H9 (cell line): Measurements from ENCODE around the gene PTGDR2. TPM values are rescaled to one million over a fixed set of nuclear protein-coding genes. Genes with fewer than 3 reads are reported as not detected.

Experiments used
- DNase-seq: peaks from one replicate; pipeline ENCODE4 v3.0.0-alpha.2; 2017
- H2AFZ ChIP-seq: one replicate; pipeline ENCODE4 v1.6.1; 2013; ENCODE audit warnings: mild to moderate bottlenecking, low read length, control low read depth, moderate library complexity
- H2AK5ac ChIP-seq: 2 replicates; pipeline ENCODE4 v1.6.1; 2013; ENCODE audit warnings: low read length, control low read depth, mixed read lengths; ENCODE audit not compliant: insufficient read length
- H2BK120ac ChIP-seq: one replicate; pipeline ENCODE4 v1.6.1; 2013; ENCODE audit warnings: low read depth, mild to moderate bottlenecking, low read length, control low read depth, inconsistent platforms; ENCODE audit not compliant: poor library complexity, severe bottlenecking
- H2BK12ac ChIP-seq: 2 replicates; pipeline ENCODE4 v1.6.1; 2013; ENCODE audit warnings: low read length, control low read depth, mixed read lengths, low read depth; ENCODE audit not compliant: insufficient read length
- H2BK15ac ChIP-seq: 2 replicates; pipeline ENCODE4 v1.6.1; 2013; ENCODE audit warnings: low read depth, low read length, control low read depth
- H2BK20ac ChIP-seq: one replicate; pipeline ENCODE4 v1.6.1; 2013; ENCODE audit warnings: low read depth, mild to moderate bottlenecking, low read length, control low read depth, inconsistent platforms; ENCODE audit not compliant: poor library complexity, severe bottlenecking
- H2BK5ac ChIP-seq: 2 replicates; pipeline ENCODE4 v1.6.1; 2013; ENCODE audit warnings: low read length, control low read depth, mixed read lengths; ENCODE audit not compliant: insufficient read length
- H3K14ac ChIP-seq: 2 replicates; pipeline ENCODE4 v1.6.1; 2013; ENCODE audit warnings: low read length, control low read depth; ENCODE audit not compliant: insufficient read depth
- H3K18ac ChIP-seq: 2 replicates; pipeline ENCODE4 v1.6.1; 2013; ENCODE audit warnings: low read depth, mild to moderate bottlenecking, mixed read lengths, low read length, control low read depth; ENCODE audit not compliant: insufficient read length
- H3K23ac ChIP-seq: 2 replicates; pipeline ENCODE4 v1.6.1; 2013; ENCODE audit warnings: low read length, control low read depth, mixed read lengths, low read depth; ENCODE audit not compliant: insufficient read length
- H3K23me2 ChIP-seq: 2 replicates; pipeline ENCODE4 v1.6.1; 2013; ENCODE audit warnings: low read depth, mild to moderate bottlenecking, mixed read lengths, low read length, control low read depth; ENCODE audit not compliant: insufficient read length, poor library complexity, severe bottlenecking
- H3K27ac ChIP-seq: 2 replicates; pipeline ENCODE4 v1.5.1; 2013; ENCODE audit warnings: low read length, control low read depth, mixed read lengths, low read depth; ENCODE audit not compliant: insufficient read length
- H3K27me3 ChIP-seq: 2 replicates; pipeline ENCODE4 v1.6.1; 2013; ENCODE audit warnings: low read length, control low read depth, inconsistent platforms; ENCODE audit not compliant: insufficient read depth
- H3K4ac ChIP-seq: 2 replicates; pipeline ENCODE4 v1.6.1; 2013; ENCODE audit warnings: low read depth, mild to moderate bottlenecking, control low read depth, inconsistent platforms, low read length, moderate library complexity
- H3K4me1 ChIP-seq: 2 replicates; pipeline ENCODE4 v1.6.1; 2013; ENCODE audit warnings: low read length, control low read depth, inconsistent platforms; ENCODE audit not compliant: insufficient read depth
- H3K4me2 ChIP-seq: 2 replicates; pipeline ENCODE4 v1.6.1; 2013; ENCODE audit warnings: low read length, control low read depth, mixed read lengths; ENCODE audit not compliant: insufficient read length, insufficient read depth
- H3K56ac ChIP-seq: 2 replicates; pipeline ENCODE4 v1.6.1; 2013; ENCODE audit warnings: low read depth, mild to moderate bottlenecking, mixed read lengths, low read length, control low read depth; ENCODE audit not compliant: insufficient read length
- H3K79me1 ChIP-seq: 2 replicates; pipeline ENCODE4 v1.6.1; 2013; ENCODE audit warnings: low read depth, mild to moderate bottlenecking, moderate library complexity, low read length, control low read depth, inconsistent platforms; ENCODE audit not compliant: insufficient read depth, poor library complexity, severe bottlenecking
- H3K79me2 ChIP-seq: 2 replicates; pipeline ENCODE4 v1.6.1; 2013; ENCODE audit warnings: low read length, control low read depth, inconsistent platforms; ENCODE audit not compliant: insufficient read depth
- H3K9ac ChIP-seq: 2 replicates; pipeline ENCODE4 v1.6.1; 2013; ENCODE audit warnings: low read length, control low read depth, mixed read lengths; ENCODE audit not compliant: insufficient read length; ENCODE audit errors: extremely low read depth
- H3K9me3 ChIP-seq: one replicate; pipeline ENCODE4 v1.6.1; 2013; ENCODE audit warnings: low read depth, low read length, inconsistent platforms; ENCODE audit not compliant: control insufficient read depth
- H3T11ph ChIP-seq: one replicate; pipeline ENCODE4 v1.6.1; 2013; ENCODE audit warnings: mild to moderate bottlenecking, low read length, control low read depth, inconsistent platforms
- H4K20me1 ChIP-seq: one replicate; pipeline ENCODE4 v1.6.1; 2013; ENCODE audit not compliant: control insufficient read depth, insufficient read length, insufficient read depth
- H4K5ac ChIP-seq: 2 replicates; pipeline ENCODE4 v1.6.1; 2013; ENCODE audit warnings: low read depth, mild to moderate bottlenecking, mixed read lengths, low read length, control low read depth; ENCODE audit not compliant: insufficient read length
- H4K8ac ChIP-seq: replicated peaks from 2 replicates; pipeline ENCODE4 v1.6.1; 2013; ENCODE audit warnings: low read length, control low read depth, mixed read lengths, low read depth; ENCODE audit not compliant: insufficient read length
- H4K91ac ChIP-seq: 2 replicates; pipeline ENCODE4 v1.6.1; 2013; ENCODE audit warnings: low read depth, mild to moderate bottlenecking, moderate library complexity, mixed read lengths, low read length, control low read depth; ENCODE audit not compliant: insufficient read length
- H3K27ac Mint-ChIP-seq, 3 experiments: 2 replicates in 2 of 3; 3 replicates in 1 of 3; pipeline ENCODE4 v1.8.0; 2020 to 2021; ENCODE audit warnings: mixed read lengths in 3 of 3, mild to moderate bottlenecking in 1 of 3, moderate library complexity in 1 of 3
- H3K27me3 Mint-ChIP-seq: 2 replicates; pipeline ENCODE4 v1.8.0; 2021; ENCODE audit warnings: low read depth, mild to moderate bottlenecking, moderate library complexity, mixed read lengths
- H3K36me3 Mint-ChIP-seq, 3 experiments: 2 replicates in 2 of 3; 3 replicates in 1 of 3; pipeline ENCODE4 v1.8.0; 2020 to 2021; ENCODE audit warnings: low read depth in 3 of 3, mixed read lengths in 3 of 3; ENCODE audit not compliant: insufficient read depth in 1 of 3
- H3K4me1 Mint-ChIP-seq, 2 experiments: 2 replicates each; pipeline ENCODE4 v1.8.0; 2020; ENCODE audit warnings: mixed read lengths in 2 of 2
- H3K4me3 Mint-ChIP-seq, 2 experiments: 2 replicates in 1 of 2; 3 replicates in 1 of 2; pipeline ENCODE4 v1.8.0; 2020 to 2021; ENCODE audit warnings: mild to moderate bottlenecking in 2 of 2, mixed read lengths in 2 of 2, moderate library complexity in 1 of 2
- H3K9me3 Mint-ChIP-seq, 2 experiments: 2 replicates in 1 of 2; 3 replicates in 1 of 2; pipeline ENCODE4 v1.8.0; 2020; ENCODE audit warnings: mild to moderate bottlenecking in 2 of 2, mixed read lengths in 2 of 2, moderate library complexity in 1 of 2
- WGBS: extraction: QIAGEN DNeasy Blood & Tissue Kit; methylation state at CpG from one replicate; pipeline ENCODE4 v1.1.7; 2013; ENCODE audit warnings: missing lambda C conversion rate, low lambda C conversion rate, mixed read lengths; ENCODE audit not compliant: insufficient read length; ENCODE audit errors: extremely low coverage; 5-methylcytosine and 5-hydroxymethylcytosine counted together
- total RNA-seq: library from RNA; stranded (reverse); gene quantifications from 2 replicates; pipeline ENCODE4 v1.2.1, GENCODE V29; 2021
- TF ChIP-seq, protein P1 (sequence below): fragments of 200-600 bp; sonication (generic); conservative IDR thresholded peaks from 3 replicates; pipeline ENCODE4 v1.8.0; 2021; ENCODE audit warnings: antibody characterized with exemption, mild to moderate bottlenecking

Gene PTGDR2
- total RNA-seq, 1 experiment from 2014 or later = not detected

DNA sequence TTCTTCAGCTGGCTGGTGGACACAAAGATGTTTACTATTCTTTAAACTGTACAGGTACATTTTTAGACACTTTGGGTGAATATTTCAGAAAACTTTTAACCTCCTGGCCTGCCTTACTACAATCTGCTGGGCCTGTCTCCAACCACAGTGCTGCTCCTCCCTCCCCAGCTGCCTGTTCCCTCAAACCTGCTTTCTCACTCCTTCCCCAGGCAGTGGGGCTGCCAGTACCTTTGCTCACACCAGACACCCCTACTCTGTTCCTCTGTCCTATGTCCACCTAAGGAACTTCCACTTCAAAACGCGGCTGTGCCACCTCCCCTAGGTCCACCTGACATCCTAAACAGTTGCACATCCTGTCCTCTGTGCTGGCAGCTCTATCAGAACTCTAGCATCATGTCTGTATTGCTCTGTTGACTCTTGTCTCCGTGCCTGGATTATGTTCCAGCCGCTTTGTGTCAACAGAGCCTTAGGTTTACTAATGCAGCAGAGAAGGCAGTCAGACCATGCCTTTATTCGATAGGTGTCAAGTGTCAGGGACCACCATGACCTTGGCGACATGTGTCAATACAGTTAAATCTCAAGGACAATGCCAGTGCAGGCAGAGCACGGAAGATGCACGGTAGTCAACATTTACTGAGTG is 25.0 kb upstream of the PTGDR2 start:
- no peak overlapping the region for H2BK12ac ChIP-seq
- H3K79me2 ChIP-seq = no peaks in the 10 kb centered on the region
- no peaks in the 10 kb centered on the region for H3K4me1 Mint-ChIP-seq
- no peaks in the 10 kb centered on the region for H3K23me2 ChIP-seq
- TF ChIP-seq, protein P1, sequence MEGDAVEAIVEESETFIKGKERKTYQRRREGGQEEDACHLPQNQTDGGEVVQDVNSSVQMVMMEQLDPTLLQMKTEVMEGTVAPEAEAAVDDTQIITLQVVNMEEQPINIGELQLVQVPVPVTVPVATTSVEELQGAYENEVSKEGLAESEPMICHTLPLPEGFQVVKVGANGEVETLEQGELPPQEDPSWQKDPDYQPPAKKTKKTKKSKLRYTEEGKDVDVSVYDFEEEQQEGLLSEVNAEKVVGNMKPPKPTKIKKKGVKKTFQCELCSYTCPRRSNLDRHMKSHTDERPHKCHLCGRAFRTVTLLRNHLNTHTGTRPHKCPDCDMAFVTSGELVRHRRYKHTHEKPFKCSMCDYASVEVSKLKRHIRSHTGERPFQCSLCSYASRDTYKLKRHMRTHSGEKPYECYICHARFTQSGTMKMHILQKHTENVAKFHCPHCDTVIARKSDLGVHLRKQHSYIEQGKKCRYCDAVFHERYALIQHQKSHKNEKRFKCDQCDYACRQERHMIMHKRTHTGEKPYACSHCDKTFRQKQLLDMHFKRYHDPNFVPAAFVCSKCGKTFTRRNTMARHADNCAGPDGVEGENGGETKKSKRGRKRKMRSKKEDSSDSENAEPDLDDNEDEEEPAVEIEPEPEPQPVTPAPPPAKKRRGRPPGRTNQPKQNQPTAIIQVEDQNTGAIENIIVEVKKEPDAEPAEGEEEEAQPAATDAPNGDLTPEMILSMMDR = no peak
- H2BK15ac ChIP-seq = no peak overlapping the region
- H3K14ac ChIP-seq = no peak overlapping the region
- H4K5ac ChIP-seq = no peak overlapping the region
- H4K91ac ChIP-seq = no peak overlapping the region
- H3K56ac ChIP-seq = no peak overlapping the region
- no peak overlapping the region for H2AFZ ChIP-seq
- no peaks in the 10 kb centered on the region for H3K79me1 ChIP-seq
- no peak overlapping the region for H3K4ac ChIP-seq
- H2BK5ac ChIP-seq = no peak overlapping the region
- H3K4me1 ChIP-seq = no peaks in the 10 kb centered on the region
- H3K4me3 Mint-ChIP-seq = no peak overlapping the region
- H4K8ac ChIP-seq = no peak overlapping the region
- H3K27me3 Mint-ChIP-seq = no peaks in the 10 kb centered on the region
- no peaks in the 10 kb centered on the region for H3K9me3 ChIP-seq
- H3T11ph ChIP-seq = no peak overlapping the region
- H3K27me3 ChIP-seq = no peaks in the 10 kb centered on the region
- H3K27ac Mint-ChIP-seq = peak overlapping the region in 2 of 3 experiments; percentile 24 to 37; a peak in 1 of 7 replicates
- no peak overlapping the region for H3K23ac ChIP-seq
- H3K18ac ChIP-seq = no peak overlapping the region
- H2AK5ac ChIP-seq = no peak overlapping the region
- H3K9ac ChIP-seq = no peak overlapping the region
- H3K27ac ChIP-seq = no peak overlapping the region
- H4K20me1 ChIP-seq = peaks cover 2% of the 10 kb centered on the region
- H3K9me3 Mint-ChIP-seq = no peaks in the 10 kb centered on the region; a peak in 1 of 5 replicates
- no peak overlapping the region for H2BK20ac ChIP-seq
- WGBS = no CpG with 5 or more reads among the region's 8 CpGs
- H3K4me2 ChIP-seq = no peak overlapping the region
- DNase-seq = no peak
- peaks cover 0 to 16% (median 2%) of the 10 kb centered on the region in 3 experiments; a peak in 3 of 7 replicates for H3K36me3 Mint-ChIP-seq
- H2BK120ac ChIP-seq = no peak overlapping the region
